Gastrocnemius medialis (tissue), 4 donors: ENCODE data around the gene ZNF655. TPM values are rescaled to one million over a fixed set of nuclear protein-coding genes. Genes with fewer than 3 reads are reported as not detected.

Source experiments
- ATAC-seq, 2 donors: fragments of 150-250 bp; one replicate each; pipeline ENCODE4 v1.9.1; 2016
- DNase-seq, 2 donors: peaks; one replicate each; pipeline ENCODE4 v3.0.0-alpha.2; 2019
- H3K27ac ChIP-seq, 4 donors: fragments of 200-600 bp; sonication (generic); 1 replicate in 1 of 4; 2 replicates in 3 of 4; pipeline ENCODE4 v1.5.1; 2016 to 2018; ENCODE audit warnings: mild to moderate bottlenecking in 2 of 4, moderate library complexity in 1 of 4
- H3K27me3 ChIP-seq, 3 donors: fragments of 200-600 bp; sonication (generic) in 2 of 3; 1 replicate in 1 of 3; 2 replicates in 2 of 3; pipeline versions ENCODE4 v1.5.1 to v1.6.0; 2016 to 2019; ENCODE audit warnings: mild to moderate bottlenecking in 1 of 3, moderate library complexity in 1 of 3
- H3K36me3 ChIP-seq, 2 donors: fragments of 200-600 bp; sonication (generic) in 1 of 2; one replicate each; pipeline ENCODE4 v1.5.1; 2017 to 2018
- H3K4me1 ChIP-seq, 2 donors: fragments of 200-600 bp; sonication (generic) in 1 of 2; one replicate each; pipeline ENCODE4 v1.5.1; 2016 to 2017; ENCODE audit warnings: mild to moderate bottlenecking in 2 of 2
- H3K4me3 ChIP-seq, 4 donors: fragments of 200-600 bp; sonication (generic) in 3 of 4; 1 replicate in 1 of 4; 2 replicates in 3 of 4; pipeline ENCODE4 v1.5.1; 2016 to 2019; ENCODE audit warnings: mild to moderate bottlenecking in 2 of 4
- H3K9me3 ChIP-seq, 3 donors: fragments of 200-600 bp; sonication (generic) in 2 of 3; 1 replicate in 1 of 3; 2 replicates in 2 of 3; pipeline ENCODE4 v1.5.1; 2016 to 2019
- CTCF ChIP-seq, 5 experiments: fragments of 450-650 bp in 3 of 5; fragments of 200-600 bp in 2 of 5; sonication (generic) in 2 of 5; IDR thresholded peaks in 4 of 5; conservative IDR thresholded peaks in 1 of 5; 1 replicate in 4 of 5; 2 replicates in 1 of 5; pipeline ENCODE4 v1.5.1; 2016 to 2019; ENCODE audit warnings: antibody characterized with exemption in 5 of 5, mild to moderate bottlenecking in 3 of 5, moderate library complexity in 3 of 5
- POLR2A ChIP-seq, 2 donors: fragments of 450-650 bp; IDR thresholded peaks; one replicate each; pipeline ENCODE4 v1.6.1; 2017; ENCODE audit warnings: antibody characterized with exemption in 2 of 2, mild to moderate bottlenecking in 2 of 2, moderate library complexity in 2 of 2
- in situ Hi-C, 4 donors: fragments of 200-750 bp; cut with MboI; loops; one replicate each; pipeline versions ENCODE4 v1.15.0 to v1.8.0; 2017; ENCODE audit warnings: low sequenced_read_pairs in 4 of 4
- intact Hi-C: fragments of 100-400 bp; cut with DNase I; formaldehyde crosslinking; loops from one replicate; pipeline ENCODE4 v1.15.1; 2023; ENCODE audit warnings: low total_unique reads
- total RNA-seq, 4 donors: library from RNA; depleted of rRNA; stranded (reverse); fragments of >200 nt; gene quantifications; one replicate each; pipeline versions ENCODE4 v1.1.0 to v1.2.3, GENCODE V29; 2016

The ZNF655 gene
- total RNA-seq, 4 donors from 2014 or later = 41.5 to 85.1 (median 56.5) TPM

- in situ Hi-C loops = no loop called here
- peaks cover 9 to 71% of the 10 kb centered on the region in 2 donors for H3K36me3 ChIP-seq
Observed at GRCh38 chr7:99531354-99531765, 27.1 kb upstream of the ZNF655 start.

GRCh38 chr7:99535667-99536066 is 22.8 kb upstream of the ZNF655 start:
- TF ChIP-seq CTCF (IDR thresholded peaks at IDR 0.05 in 4 of 5, conservative IDR thresholded peaks at IDR 0.05 in 1 of 5) (no peak), POLR2A (IDR thresholded peaks at IDR 0.05) (no peak)
- H3K9me3 ChIP-seq = peaks cover 3 to 45% (median 23%) of the 10 kb centered on the region in 3 donors
- in situ Hi-C loops (no loop called here), intact Hi-C loops (no loop called here)
- peaks cover 9 to 33% of the 10 kb centered on the region in 2 donors for H3K36me3 ChIP-seq
- no peaks in the 10 kb centered on the region for H3K4me1 ChIP-seq
- no peaks in the 10 kb centered on the region for H3K27me3 ChIP-seq
- no peak overlapping the region for H3K4me3 ChIP-seq
- ATAC-seq (no peak), DNase-seq (no peak)
- no peak overlapping the region for H3K27ac ChIP-seq

More at GRCh38 chr7:99531354-99531765, 27.1 kb upstream of the ZNF655 start:
- peak overlapping the region in 1 of 4 donors; percentile 31 for H3K4me3 ChIP-seq
- H3K4me1 ChIP-seq = no peaks in the 10 kb centered on the region
- no peak overlapping the region for H3K27ac ChIP-seq
- TF ChIP-seq POLR2A (IDR thresholded peaks at IDR 0.05) = no peak
- TF ChIP-seq CTCF (IDR thresholded peaks at IDR 0.05 in 4 of 5, conservative IDR thresholded peaks at IDR 0.05 in 1 of 5) = no peak
- no peaks in the 10 kb centered on the region for H3K27me3 ChIP-seq
- DNase-seq = no peak
- intact Hi-C loops = no loop called here
- peaks cover 0 to 39% (median 19%) of the 10 kb centered on the region in 3 donors for H3K9me3 ChIP-seq
- no peak for ATAC-seq

- no peak for DNase-seq
- intact Hi-C loops (no loop called here), in situ Hi-C loops (no loop called here)
- TF ChIP-seq POLR2A (IDR thresholded peaks at IDR 0.05) (no peak), CTCF (IDR thresholded peaks at IDR 0.05 in 4 of 5, conservative IDR thresholded peaks at IDR 0.05 in 1 of 5) (no peak)
- H3K27me3 ChIP-seq = no peaks in the 10 kb centered on the region
- no peaks in the 10 kb centered on the region for H3K4me1 ChIP-seq
- peaks cover 4 to 26% (median 6%) of the 10 kb centered on the region in 3 donors for H3K9me3 ChIP-seq
- ATAC-seq = no peak
- peaks cover 0 to 4% of the 10 kb centered on the region in 2 donors for H3K36me3 ChIP-seq
- no peak overlapping the region for H3K4me3 ChIP-seq
- no peak overlapping the region for H3K27ac ChIP-seq
Observed at GRCh38 chr7:99539213-99539811, 19.1 kb upstream of the ZNF655 start.

- ATAC-seq = no peak
- H3K9me3 ChIP-seq = peaks cover 4 to 26% (median 6%) of the 10 kb centered on the region in 3 donors
Observed at GRCh38 chr7:99540542-99540941, 17.9 kb upstream of the ZNF655 start.

More at GRCh38 chr7:99540542-99540941, 17.9 kb upstream of the ZNF655 start:
- no peak for DNase-seq
- no peaks in the 10 kb centered on the region for H3K27me3 ChIP-seq
- H3K36me3 ChIP-seq = peaks cover 0 to 4% of the 10 kb centered on the region in 2 donors
- no peak overlapping the region for H3K4me3 ChIP-seq
- no peaks in the 10 kb centered on the region for H3K4me1 ChIP-seq
- in situ Hi-C loops (no loop called here), intact Hi-C loops (no loop called here)
- TF ChIP-seq CTCF (IDR thresholded peaks at IDR 0.05 in 4 of 5, conservative IDR thresholded peaks at IDR 0.05 in 1 of 5) = no peak
- no peak for TF ChIP-seq POLR2A (IDR thresholded peaks at IDR 0.05)
- no peak overlapping the region for H3K27ac ChIP-seq
